Hepatic stellate cell (primary cell): Measurements from ENCODE around the gene RFX5.
"Not testable (repeated sequence)": the region's sequence is repeated elsewhere in the genome, so short reads cannot be mapped to it uniquely, and the experiment has no call there.

Experiments
- DNase-seq: peaks from one replicate; pipeline ENCODE4 v3.0.0; 2011; ENCODE audit warnings: low spot score

The RFX5 gene

DNA sequence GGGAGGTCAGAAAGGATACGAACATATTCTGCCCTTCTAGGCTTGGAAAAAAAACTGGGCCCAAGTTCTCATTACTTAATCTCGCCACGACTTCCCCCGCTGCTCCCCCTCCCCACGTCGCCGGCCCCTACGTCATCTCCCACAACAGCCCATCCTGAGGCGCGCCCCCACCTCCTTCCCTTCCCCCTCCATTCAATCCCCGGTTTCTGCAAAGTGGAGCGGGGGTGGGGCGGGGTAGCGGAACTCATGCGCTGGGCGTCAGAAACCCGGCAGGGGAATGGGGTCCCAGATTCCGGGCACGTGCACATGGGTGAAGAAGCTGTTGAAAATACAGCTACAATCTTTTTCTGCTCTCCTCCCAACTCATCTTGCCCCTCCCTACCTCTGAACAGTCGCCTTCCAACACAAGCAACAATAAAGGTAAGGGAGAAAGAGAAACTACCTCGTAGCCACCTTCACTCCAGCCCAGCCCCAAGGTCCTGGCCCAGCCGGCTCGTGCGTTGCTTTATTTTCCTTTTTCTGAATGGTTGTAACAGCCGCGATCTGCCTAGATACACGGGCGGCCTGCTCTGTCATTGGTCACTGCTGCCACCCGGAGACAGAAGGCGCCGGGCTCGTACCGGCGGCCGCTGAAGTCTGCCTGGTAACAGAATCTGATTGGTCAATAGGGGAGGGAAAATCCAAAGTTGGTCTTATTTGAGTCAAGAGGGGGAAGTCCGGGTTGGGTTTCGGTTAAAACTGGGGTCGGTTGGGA lies at the start of gene RFX5:
TSS of gene RFX5 (minus strand) at position 484 of the 754 bp plus-strand sequence. CDS start 932 bp downstream, outside the sequence.
- DNase-seq, result peak; percentile 96

DNA sequence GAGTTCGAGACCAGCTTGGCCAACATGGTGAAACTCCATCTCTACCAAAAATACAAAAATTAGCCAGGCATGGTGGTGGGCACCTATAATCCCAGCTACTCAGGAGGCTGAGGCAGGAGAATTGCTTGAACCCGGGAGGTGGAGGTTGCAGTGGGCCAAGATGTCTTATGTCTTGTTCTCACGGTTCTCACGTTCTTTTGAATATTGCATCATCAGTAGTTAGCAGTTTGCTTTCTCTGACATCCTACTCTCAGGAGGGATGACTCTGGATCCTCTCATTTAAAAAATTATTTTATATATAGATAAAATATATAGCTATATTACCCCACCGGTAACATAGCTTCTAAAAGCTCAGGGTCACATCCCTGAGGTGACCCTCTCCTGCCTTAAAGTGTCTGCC lies 49.2 kb upstream of the RFX5 start:
- DNase-seq, result not testable (repeated sequence)

DNA sequence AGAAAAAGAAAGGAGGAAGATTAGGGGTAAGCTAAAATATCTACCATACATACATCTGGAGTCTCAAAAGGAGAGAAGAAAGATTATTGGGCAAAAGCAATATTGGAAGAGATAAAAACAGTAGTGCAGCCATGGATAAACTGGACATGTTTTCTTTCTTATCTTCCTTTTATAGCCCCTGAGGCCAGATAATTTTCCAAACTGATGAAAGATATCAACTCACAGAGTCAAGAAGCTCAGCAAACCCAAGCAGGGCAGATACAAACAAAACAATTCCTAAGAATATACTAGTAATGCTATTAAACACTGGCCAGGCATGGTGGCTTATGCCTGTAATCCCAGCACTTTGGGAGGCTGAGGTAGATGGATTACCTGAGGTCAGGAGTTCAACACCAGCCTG lies 46.5 kb upstream of the RFX5 start:
- no peak for DNase-seq

DNA sequence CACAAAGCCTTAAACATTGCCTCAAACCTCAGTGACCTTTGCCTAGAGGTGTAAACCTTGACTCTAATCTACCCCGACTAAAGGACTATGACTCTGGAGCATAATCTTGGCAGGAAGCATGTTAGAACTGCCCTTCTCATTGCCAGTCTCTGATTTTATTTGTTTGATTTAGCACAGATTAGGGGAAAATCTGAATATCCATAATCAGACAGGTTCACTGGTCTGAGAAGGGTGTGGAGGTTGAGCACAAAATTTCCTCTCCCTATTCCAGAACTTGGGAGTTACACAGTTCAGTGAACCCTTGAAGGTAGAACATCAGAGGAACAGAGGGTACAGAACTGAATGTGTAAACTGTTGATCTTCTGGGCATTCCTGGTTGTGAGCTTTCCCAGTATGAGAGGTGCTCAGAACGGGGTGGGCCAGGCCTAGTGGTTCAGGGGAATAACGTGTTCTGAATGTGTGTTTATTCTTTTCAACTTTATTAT lies 44.1 kb upstream of the RFX5 start:
- DNase-seq, result no peak

DNA sequence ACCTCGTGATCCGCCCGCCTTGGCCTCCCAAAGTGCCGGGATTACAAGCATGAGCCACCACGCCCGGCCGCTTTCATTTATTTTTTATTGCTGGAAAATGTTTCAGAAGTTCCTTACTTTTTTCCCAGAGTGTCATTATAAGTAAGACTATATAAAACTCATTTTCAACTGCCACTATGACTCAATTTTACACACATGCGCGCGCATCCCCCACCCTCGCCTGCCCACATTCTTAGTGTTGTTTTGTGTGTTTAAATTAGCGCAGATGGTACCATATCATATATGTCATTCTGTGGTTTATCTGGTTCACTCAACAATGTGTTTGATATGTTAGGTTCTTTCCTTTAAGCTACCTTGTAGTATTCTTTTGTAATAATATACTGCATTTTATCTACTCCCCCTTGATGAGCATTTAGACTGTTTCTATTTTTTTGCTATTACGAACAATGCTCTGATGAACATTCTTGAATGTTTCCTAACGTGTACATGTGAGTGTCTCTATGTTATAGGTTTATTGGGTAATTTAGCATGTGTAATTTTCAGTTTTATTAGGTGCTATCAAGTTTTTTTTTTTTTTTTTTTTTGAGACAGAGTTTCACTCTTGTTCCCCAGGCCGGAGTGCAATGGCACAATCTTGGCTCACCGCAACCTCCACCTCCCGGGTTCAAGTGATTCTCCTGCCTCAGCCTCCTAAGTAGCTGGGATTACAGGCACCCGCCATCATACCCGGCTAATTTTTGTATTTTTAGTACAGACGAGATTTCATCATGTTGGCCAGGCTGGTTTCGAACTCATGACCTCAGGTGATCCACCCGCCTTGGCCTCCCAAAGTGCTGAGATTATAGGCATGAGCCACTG lies 43.4 kb upstream of the RFX5 start:
- DNase-seq, result not testable (repeated sequence)

DNA sequence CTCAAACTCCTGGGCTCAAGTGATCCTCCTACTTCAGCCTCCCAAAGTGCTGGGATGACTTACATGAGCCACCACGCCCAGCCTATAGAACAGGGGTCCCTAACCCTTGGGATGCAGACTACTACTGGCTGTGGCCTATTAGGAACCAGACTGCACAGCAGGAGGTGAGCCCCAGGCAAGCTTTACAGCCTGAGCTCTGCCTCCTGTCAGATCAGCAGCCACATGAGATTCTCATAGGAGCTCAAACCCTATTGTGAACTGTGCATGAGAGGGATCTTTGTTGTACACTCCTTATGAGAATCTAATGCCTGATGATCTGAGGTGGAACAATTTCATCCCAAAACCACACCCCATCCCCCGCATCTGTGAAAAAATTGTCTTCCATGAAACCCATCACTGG lies 39.0 kb upstream of the RFX5 start:
- no peak for DNase-seq

DNA sequence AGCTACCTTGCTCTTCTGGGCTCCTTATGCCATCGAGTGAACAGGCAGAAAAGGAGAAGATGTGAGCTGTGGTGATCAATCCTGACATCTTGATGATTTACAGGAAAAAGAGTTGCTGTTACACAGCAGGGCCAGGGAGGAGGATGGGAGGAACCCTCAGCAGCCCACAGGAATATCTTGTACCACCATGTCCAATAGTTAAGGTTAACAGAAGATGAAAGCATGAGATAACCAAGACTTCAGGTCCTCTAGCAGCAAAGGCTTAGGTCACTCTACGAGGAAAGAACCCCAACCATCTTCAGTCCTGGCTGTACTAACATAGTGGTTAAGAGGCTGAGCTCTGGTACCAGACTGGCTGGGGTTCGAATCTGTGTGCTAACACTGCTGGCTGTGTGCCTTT lies 37.5 kb upstream of the RFX5 start:
- no peak for DNase-seq

DNA sequence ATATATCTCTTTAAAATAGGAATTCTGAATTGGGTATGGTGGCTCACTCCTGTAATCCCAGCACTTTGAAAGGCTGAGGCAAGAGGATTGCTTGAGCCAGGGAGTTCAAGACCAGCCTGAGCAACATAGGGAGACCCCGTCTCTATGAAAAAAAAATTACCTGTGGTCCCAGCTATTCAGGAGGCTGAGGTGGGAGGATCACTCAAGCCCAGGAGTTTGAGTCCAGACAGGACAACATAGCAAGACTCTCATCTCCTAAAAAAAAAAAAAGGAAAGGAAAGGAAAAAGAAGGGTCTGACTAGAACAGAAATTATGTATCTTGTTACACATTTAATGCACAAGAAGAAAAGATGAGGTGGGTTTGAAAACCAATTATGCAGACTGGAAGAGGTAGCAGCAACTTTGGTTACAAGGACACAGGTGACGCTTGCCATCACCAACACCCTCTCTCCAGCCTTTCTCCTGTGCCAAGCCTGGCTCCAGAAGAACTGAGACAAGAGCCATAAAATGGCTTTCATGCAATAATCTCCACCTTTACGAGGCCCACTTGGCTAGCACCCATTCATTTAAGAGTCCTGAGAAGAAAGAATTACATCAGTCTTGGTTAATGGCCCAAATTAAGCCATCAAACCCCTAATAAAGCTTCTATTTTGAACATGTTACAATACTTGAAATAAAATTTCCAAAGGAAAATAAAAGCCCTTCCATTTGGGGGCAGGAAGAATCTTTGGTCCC lies 30.3 kb upstream of the RFX5 start:
- no peak for DNase-seq

DNA sequence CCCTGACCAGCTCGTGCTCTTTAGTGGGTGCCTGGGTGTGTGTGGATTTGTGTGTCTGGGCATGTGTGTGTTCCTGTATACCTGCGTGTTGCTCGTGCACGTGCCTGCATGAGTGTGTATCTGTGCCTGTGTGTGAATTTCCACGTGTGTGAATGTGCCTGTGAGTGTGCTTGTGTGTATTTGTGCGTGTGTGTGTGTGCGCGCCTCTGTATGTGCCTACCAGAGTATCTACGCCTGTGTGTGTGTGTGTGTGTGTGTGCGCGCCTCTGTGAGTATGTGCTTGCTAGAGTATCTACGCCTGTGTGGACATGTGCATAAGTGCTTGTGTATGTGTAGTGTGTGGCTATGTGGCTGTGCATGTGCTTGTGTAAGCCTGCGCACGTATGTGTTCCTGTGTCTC lies 26.1 kb upstream of the RFX5 start:
- DNase-seq, result no peak

DNA sequence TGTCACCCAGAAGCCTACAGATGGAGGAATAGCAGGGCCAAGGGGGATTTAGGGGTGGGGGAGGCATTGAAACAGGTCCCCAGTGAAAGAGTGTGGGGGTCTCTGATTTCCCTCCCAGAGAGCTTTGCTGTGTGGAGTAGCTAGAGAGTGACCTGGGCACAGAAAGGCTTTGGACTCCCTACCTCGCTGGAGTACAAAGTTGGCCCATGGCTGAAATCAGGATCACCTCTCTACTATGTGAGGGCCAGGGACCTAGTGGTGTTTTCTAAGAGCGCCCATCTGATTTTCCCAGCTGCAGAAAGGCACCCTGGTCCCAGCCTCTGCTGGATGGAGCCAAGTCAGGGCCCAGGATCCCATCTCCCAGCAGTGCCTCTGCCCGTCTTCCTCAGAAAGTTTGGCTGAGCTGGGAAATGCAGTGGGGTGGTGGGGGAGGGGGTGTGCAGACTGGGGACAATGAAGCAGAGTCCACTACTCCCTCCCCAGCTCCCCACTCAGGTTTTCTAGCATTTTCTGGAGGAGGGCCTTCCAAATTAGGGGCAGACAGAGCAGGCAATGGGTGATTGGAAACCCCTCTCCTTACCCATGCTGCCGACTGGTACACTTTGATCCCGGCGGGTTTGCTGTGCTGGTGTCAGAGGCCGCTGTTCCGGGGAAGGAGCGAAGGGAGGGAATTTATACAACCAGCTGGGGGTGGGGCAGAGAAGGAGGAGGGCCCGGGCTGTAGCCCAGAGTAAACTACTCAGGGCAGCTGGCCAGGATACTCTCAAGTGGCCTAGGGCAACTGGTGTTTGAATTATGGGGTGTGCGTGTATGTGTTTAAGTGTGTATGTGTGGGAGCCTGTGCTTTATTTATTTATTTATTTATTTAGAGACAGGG lies 25.2 kb upstream of the RFX5 start, which contains the start of gene SELENBP1:
TSS of gene SELENBP1 (minus strand) at position 648 of the 877 bp plus-strand sequence. CDS start at position 584, 64 bp downstream.
- peak; percentile 67 for DNase-seq

DNA sequence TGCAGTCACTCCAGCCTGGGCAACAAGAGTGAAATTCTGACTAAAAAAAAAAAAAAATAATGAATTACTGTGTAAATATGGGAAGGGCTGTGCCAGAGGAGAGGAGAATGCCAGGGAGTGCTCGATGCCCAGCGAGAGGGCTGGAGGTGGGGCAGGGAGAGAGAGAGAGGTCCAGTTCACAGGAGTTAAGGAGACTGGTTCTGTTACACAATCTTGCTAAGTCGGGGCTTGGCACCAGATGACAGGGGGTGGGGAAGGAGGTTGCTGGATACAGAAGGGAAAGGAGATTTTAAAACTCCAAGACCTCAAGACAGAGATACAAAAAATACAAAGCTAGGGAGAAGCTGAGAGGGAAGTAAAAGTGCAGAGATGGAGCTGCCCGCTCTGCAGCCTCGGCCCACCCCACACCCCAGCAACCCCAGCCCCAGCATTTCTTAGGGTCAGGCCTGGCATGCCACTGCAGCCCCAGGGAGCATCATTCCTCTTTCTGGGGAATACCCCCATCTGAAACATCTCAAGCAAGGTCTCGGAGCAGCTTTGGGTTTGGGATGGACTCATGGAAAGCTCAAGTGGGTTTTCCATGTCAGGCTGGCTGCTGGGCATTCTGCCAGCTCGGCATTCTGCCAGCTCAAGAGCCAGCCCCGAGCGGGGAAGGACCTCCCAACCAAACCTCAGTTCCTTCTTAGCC lies 24.5 kb upstream of the RFX5 start:
- DNase-seq, result peak; percentile 51

DNA sequence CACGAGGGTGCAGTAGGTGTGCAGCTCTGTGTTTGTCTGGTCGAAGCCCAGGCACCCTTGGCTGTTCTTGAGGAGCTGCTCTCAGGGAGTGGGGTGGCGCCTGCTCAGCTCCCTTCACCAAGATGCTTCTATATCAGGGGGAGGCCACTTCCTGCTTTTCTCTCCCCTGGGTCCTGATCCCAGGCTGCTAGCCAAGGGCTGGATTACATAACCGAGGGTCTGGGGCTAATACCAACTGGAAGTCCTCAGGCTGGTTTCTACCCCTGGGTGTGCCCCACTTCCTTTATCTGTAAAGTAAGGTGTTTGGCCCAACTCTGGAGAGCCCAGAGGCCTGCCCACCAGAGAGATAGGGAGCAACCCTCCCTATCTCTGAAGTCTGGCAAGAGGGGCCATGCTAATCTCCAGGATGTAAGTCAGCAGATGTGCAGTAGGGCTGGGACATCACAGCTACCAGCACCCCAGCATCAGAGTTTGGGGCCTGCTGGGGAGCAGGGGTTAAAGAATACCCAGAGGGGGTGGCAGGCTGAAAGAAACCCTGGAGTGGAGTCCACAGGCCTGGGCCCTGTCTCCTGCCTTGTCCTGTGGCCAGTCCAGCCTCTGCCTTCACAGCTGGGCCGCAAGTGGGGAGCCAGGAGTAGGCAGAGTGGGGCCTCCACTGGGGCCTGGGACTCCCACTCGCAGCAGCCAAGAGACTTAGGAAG lies 23.3 kb upstream of the RFX5 start:
- no peak for DNase-seq

DNA sequence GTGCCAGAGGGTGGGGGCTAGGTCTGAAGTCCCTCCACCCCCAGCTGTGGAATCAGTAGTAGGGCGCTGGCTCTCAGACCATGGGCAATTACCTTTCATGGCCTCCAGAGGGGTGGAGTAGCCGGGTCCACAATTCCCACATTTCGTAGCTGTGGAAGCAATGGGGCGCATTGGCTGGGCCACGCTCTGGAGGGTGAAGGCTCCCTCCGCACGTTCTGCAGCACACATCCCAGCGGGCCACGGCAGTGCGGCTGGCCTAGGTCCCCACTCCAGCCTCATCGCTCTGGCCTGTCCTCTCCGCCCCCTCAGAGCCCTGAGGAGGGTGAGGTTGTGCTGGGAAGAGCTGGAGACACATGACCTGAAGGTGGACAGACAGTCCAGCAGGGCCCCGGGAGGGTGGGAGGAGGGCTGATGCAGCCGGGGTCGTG lies 22.6 kb upstream of the RFX5 start:
- DNase-seq, result no peak

DNA sequence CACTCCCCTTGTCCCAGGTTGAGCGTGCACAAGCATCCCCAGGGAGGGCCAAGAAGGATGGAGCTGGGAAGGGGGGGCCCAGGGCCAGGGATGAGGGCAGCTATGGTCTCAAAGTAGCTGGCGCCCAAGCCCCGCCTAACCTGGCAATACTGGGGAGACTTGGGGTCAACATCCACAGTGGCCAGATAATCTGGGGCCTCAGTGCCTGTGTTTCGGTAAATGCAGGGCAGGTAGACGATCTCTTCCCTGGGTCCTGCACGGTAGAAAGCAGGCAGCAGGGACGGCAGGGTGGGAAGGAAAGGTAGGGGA lies 22.2 kb upstream of the RFX5 start:
- no peak for DNase-seq

DNA sequence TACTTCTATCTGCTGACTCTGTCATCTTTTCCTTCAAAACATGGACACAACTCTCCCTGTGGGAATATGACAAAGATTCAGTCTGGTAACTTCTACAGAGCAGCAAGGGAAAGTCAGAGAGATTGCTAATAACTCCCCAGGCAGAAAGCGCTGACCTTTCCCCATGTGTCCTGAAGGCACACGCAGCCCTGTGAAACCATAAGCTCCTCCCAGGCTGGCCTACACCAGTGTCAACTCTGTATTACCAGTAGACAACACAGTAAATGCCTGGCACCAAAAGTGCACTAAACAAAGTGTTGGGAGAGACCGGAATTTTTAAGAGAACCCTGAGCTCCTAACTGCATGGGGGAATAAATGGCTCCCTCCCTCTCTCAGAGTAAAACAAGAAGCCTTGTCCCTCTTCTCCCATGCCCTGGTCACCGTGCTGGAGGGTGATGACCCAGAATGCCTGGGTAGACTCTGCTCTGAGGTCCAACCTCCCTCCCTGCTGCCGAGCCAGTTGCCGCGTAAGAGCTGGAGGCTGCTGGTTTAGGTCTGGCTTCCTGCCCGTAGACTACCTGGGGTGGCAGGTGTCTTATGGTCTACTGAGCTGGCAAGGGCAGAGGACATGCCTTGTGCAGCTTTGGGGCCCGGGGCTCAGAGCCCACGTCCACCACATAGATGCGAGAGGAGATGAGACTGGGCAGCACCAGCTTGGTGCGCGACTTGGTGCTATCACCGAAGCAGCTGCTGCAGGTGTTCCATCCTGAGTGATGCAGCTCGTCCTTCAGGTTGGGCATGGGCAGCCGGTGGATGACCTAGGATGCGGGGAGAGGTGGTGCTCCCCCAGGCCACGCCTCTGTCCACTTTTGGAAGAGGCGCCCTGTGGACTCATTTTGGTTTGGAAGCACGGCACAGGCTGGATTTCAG lies 21.6 kb upstream of the RFX5 start:
- DNase-seq, result no peak

DNA sequence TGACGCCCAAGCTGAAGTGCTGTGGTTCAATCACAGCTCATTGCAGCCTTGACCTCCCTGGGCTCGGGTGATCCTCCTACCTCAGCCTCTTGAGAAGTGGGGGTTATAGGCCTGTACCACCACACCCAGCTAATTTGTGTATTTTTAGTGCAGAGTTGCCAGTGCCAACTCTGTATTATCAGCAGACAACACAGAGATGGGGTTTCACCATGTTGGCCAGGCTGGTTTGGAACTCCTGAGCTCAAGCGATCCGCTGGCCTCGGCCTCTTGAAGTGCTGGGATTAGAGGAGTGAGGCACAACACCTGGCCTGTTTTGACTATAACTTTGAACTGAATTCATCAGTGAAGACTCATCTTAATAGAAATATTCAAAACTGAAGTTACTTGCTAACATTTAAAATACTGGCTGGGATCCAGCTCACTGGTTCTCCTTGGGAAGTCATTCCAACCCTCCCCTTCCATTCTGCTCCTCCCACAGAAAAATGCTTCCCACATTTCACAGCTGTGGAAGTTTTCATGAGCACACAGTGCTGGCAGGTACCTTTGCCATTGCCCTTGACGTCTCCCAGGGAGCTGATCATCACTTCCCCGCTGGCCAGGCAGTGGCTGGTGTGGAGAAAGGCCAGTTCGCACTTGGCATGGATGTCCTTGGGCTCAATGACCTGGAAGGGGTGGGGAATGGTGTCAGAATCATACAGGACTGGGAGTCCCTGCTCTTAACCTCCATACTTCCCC lies 20.8 kb upstream of the RFX5 start:
- no peak for DNase-seq

DNA sequence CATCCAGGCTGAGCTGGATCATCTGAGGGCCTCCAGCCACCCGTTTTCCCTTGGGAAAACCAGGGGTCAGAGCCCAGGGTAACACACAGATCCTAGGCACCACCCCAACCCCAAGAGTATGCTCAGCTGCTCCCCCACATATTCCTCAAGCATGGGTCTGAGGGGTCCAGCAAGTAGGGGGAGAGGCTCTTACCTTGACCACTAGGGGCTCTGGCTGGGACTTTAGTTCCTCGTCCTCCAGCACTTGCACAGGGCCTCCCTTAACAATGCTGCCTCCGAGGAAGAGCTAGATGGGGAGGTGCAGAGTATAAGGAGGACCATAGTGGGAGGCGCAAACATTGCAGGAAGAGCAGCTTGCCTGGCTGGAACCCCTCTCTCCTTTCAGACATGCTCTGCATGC lies 17.9 kb upstream of the RFX5 start:
- DNase-seq, result no peak
